Parathyroid adenoma (tissue), 2 donors: Measurements from ENCODE around the gene LRRC49.

Source experiments
- H2AFZ ChIP-seq: fragments of 300-600 bp; sonication (generic); one replicate; pipeline ENCODE4 v1.7.0; 2017; ENCODE audit warnings: antibody characterized with exemption, mild to moderate bottlenecking
- H3K27ac ChIP-seq: fragments of 300-600 bp; sonication (generic); one replicate; pipeline ENCODE4 v1.7.0; 2017
- H3K27me3 ChIP-seq: fragments of 300-600 bp; sonication (generic); one replicate; pipeline ENCODE4 v1.7.0; 2017; ENCODE audit warnings: low read length; ENCODE audit not compliant: control insufficient read depth, insufficient read depth
- H3K36me3 ChIP-seq: fragments of 300-600 bp; sonication (generic); one replicate; pipeline ENCODE4 v1.7.0; 2017; ENCODE audit warnings: low read length; ENCODE audit not compliant: control insufficient read depth, insufficient read depth
- H3K4me1 ChIP-seq: fragments of 300-600 bp; sonication (generic); one replicate; pipeline ENCODE4 v1.7.0; 2017; ENCODE audit warnings: control low read depth
- H3K4me2 ChIP-seq: fragments of 300-600 bp; sonication (generic); one replicate; pipeline ENCODE4 v1.7.0; 2017; ENCODE audit warnings: low read length
- H3K4me3 ChIP-seq: fragments of 300-600 bp; sonication (generic); one replicate; pipeline ENCODE4 v1.7.0; 2017; ENCODE audit warnings: low read depth, low read length
- H3K79me2 ChIP-seq: fragments of 300-600 bp; sonication (generic); one replicate; pipeline ENCODE4 v1.7.0; 2017; ENCODE audit warnings: control low read depth
- H3K9ac ChIP-seq: fragments of 300-600 bp; sonication (generic); one replicate; pipeline ENCODE4 v1.7.0; 2017; ENCODE audit warnings: mild to moderate bottlenecking
- H3K9me3 ChIP-seq: fragments of 300-600 bp; sonication (generic); one replicate; pipeline ENCODE4 v1.7.0; 2017; ENCODE audit warnings: low read length; ENCODE audit not compliant: control insufficient read depth
- TF ChIP-seq, protein P1 (sequence below): fragments of 300-600 bp; sonication (generic); IDR thresholded peaks from one replicate; pipeline ENCODE4 v1.7.0; 2017; ENCODE audit warnings: antibody characterized with exemption, mild to moderate bottlenecking
- donor health status: primary hyperparathyroidism.

Gene LRRC49

DNA sequence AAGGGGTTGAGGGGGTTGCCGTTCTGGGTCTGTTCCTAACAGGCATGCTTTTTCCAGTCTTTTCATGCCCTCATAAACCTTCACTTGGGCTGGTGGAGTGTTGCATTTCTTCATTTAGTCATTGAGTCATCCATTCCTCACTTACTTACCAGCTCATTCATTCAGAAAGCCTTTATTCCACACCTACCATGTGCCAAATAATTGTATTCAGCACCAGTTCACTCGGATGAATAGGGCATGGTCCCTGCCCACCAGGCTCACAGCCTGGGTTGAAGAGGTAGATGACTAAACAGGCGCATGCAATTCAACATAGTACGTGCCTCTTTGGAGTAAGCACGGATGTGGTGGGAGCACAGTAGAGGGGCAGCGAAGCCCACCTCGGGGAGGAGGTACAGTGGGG lies 187.5 kb downstream of the LRRC49 start:
- Histone ChIP-seq H3K27ac (no peak overlapping the region), H3K4me1 (no peaks in the 10 kb centered on the region), H3K9me3 (no peaks in the 10 kb centered on the region), H3K4me2 (no peak overlapping the region), H3K79me2 (no peaks in the 10 kb centered on the region), H3K4me3 (no peak overlapping the region), H3K36me3 (no peaks in the 10 kb centered on the region), H3K27me3 (no peaks in the 10 kb centered on the region), H2AFZ (no peak overlapping the region), H3K9ac (no peak overlapping the region)
- TF ChIP-seq, protein P1, sequence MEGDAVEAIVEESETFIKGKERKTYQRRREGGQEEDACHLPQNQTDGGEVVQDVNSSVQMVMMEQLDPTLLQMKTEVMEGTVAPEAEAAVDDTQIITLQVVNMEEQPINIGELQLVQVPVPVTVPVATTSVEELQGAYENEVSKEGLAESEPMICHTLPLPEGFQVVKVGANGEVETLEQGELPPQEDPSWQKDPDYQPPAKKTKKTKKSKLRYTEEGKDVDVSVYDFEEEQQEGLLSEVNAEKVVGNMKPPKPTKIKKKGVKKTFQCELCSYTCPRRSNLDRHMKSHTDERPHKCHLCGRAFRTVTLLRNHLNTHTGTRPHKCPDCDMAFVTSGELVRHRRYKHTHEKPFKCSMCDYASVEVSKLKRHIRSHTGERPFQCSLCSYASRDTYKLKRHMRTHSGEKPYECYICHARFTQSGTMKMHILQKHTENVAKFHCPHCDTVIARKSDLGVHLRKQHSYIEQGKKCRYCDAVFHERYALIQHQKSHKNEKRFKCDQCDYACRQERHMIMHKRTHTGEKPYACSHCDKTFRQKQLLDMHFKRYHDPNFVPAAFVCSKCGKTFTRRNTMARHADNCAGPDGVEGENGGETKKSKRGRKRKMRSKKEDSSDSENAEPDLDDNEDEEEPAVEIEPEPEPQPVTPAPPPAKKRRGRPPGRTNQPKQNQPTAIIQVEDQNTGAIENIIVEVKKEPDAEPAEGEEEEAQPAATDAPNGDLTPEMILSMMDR, result no peak

DNA sequence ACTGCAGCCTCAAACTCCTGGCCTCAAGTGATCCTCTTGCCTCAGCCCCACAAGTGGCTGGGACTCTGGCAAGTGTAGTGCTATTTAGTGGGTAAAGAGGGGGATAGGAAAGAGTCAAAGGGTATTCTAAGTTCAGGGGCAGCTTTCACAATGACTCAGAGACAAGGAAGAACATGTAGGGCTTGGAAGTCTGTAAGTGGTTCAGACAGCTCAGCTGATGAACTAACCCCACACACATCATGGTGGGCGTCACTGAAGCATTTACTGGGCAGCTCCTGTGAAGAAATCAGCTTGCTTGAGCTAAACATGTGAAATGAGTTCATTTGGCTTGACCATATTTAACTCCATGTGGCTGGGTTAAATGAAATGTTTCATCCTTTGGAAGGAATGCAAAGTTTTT lies 188.1 kb downstream of the LRRC49 start:
- H3K79me2 ChIP-seq, result no peaks in the 10 kb centered on the region
- H2AFZ ChIP-seq, result no peak overlapping the region
- no peaks in the 10 kb centered on the region for H3K27me3 ChIP-seq
- H3K9me3 ChIP-seq, result no peaks in the 10 kb centered on the region
- H3K36me3 ChIP-seq, result no peaks in the 10 kb centered on the region
- TF ChIP-seq, protein P1, result no peak
- H3K27ac ChIP-seq, result no peak overlapping the region
- H3K4me3 ChIP-seq, result no peak overlapping the region
- H3K4me2 ChIP-seq, result no peak overlapping the region
- no peak overlapping the region for H3K9ac ChIP-seq
- H3K4me1 ChIP-seq, result no peaks in the 10 kb centered on the region

- no peak overlapping the region for H3K27ac ChIP-seq
- TF ChIP-seq, protein P1, result no peak
- no peaks in the 10 kb centered on the region for H3K79me2 ChIP-seq
- H3K4me2 ChIP-seq, result no peak overlapping the region
- no peaks in the 10 kb centered on the region for H3K9me3 ChIP-seq
- H3K4me3 ChIP-seq, result no peak overlapping the region
- no peaks in the 10 kb centered on the region for H3K27me3 ChIP-seq
- H3K36me3 ChIP-seq, result no peaks in the 10 kb centered on the region
- no peak overlapping the region for H2AFZ ChIP-seq
- H3K9ac ChIP-seq, result no peak overlapping the region
- H3K4me1 ChIP-seq, result no peaks in the 10 kb centered on the region
These were observed 190.2 kb downstream of the LRRC49 start for GRCh38 chr15:71082803-71083202.

GRCh38 chr15:71083349-71083748 lies 190.7 kb downstream of the LRRC49 start:
- Histone ChIP-seq H3K36me3 (no peaks in the 10 kb centered on the region), H3K4me1 (no peaks in the 10 kb centered on the region), H2AFZ (no peak overlapping the region), H3K9ac (no peak overlapping the region), H3K27me3 (no peaks in the 10 kb centered on the region), H3K4me3 (no peak overlapping the region), H3K79me2 (no peaks in the 10 kb centered on the region), H3K4me2 (no peak overlapping the region), H3K27ac (no peak overlapping the region), H3K9me3 (no peaks in the 10 kb centered on the region)
- TF ChIP-seq, protein P1, result no peak

GRCh38 chr15:71084264-71084663 lies 191.6 kb downstream of the LRRC49 start:
- Histone ChIP-seq H3K27me3 (no peaks in the 10 kb centered on the region), H3K4me1 (no peaks in the 10 kb centered on the region), H3K27ac (no peak overlapping the region)

More at GRCh38 chr15:71084264-71084663, 191.6 kb downstream of the LRRC49 start:
- no peak overlapping the region for H3K9ac ChIP-seq
- TF ChIP-seq, protein P1, result no peak
- no peaks in the 10 kb centered on the region for H3K9me3 ChIP-seq
- H3K4me2 ChIP-seq, result no peak overlapping the region
- H2AFZ ChIP-seq, result no peak overlapping the region
- H3K4me3 ChIP-seq, result no peak overlapping the region
- no peaks in the 10 kb centered on the region for H3K36me3 ChIP-seq
- no peaks in the 10 kb centered on the region for H3K79me2 ChIP-seq
